GM19372 (cell line): ENCODE data around the gene OLFM1.

Source experiments
- ATAC-seq: cut with Tn5 transposase; IDR thresholded peaks from one replicate; pipeline ENCODE4 v1.9.1; 2021; ENCODE audit warnings: mild to moderate bottlenecking, low read depth, moderate library complexity; ENCODE audit not compliant: unreplicated experiment

Gene OLFM1

GRCh38 chr9:135087489-135087792 is at the start of gene OLFM1:
OLFM1 (plus strand) TSS chr9:135087668; CDS start chr9:135087990, 322 bp downstream.
- no peak for ATAC-seq

- ATAC-seq: no peak
Measured at GRCh38 chr9:135038331-135038730, 49.1 kb upstream of the OLFM1 start.

- ATAC-seq: no peak
Measured at GRCh38 chr9:135038826-135039225, 48.6 kb upstream of the OLFM1 start.

- no peak for ATAC-seq
Measured at GRCh38 chr9:135039266-135039870, 48.1 kb upstream of the OLFM1 start.

- ATAC-seq: no peak
Measured at GRCh38 chr9:135039916-135040645, 47.4 kb upstream of the OLFM1 start.

- no peak for ATAC-seq
Measured at GRCh38 chr9:135040892-135041291, 46.6 kb upstream of the OLFM1 start.

GRCh38 chr9:135043345-135043744 is 44.1 kb upstream of the OLFM1 start:
- no peak for ATAC-seq

GRCh38 chr9:135045264-135045927 is 42.1 kb upstream of the OLFM1 start:
- no peak for ATAC-seq

- ATAC-seq: no peak
Measured at GRCh38 chr9:135045928-135046738, 41.3 kb upstream of the OLFM1 start.

GRCh38 chr9:135046739-135047350 is 40.6 kb upstream of the OLFM1 start:
- ATAC-seq: no peak

GRCh38 chr9:135047521-135047920 is 39.9 kb upstream of the OLFM1 start:
- ATAC-seq: no peak

GRCh38 chr9:135048046-135048757 is 39.3 kb upstream of the OLFM1 start:
- ATAC-seq: no peak

GRCh38 chr9:135048758-135049444 is 38.6 kb upstream of the OLFM1 start:
- no peak for ATAC-seq

- ATAC-seq: no peak
Measured at GRCh38 chr9:135049460-135049859, 38.0 kb upstream of the OLFM1 start.

GRCh38 chr9:135050072-135050990 is 37.1 kb upstream of the OLFM1 start:
- no peak for ATAC-seq

GRCh38 chr9:135051316-135052038 is 36.0 kb upstream of the OLFM1 start:
- no peak for ATAC-seq

GRCh38 chr9:135053133-135053532 is 34.3 kb upstream of the OLFM1 start:
- ATAC-seq: no peak

GRCh38 chr9:135055181-135055580 is 32.3 kb upstream of the OLFM1 start:
- ATAC-seq: no peak
